ENCODE results near the gene SPATA21.

- TF ChIP-seq EZH2 (IDR thresholded peaks at IDR 0.05; ENCODE audit: insufficient read depth, poor library complexity, severe bottlenecking) = no peak
- TF ChIP-seq EZH2phosphoT487 (IDR thresholded peaks at IDR 0.05; ENCODE audit: insufficient read depth, low read depth) = no peak
These were observed 50.6 kb downstream of the SPATA21 start for GRCh38 chr1:16386454-16387113.
